Activated CD8-positive, alpha-beta T cell treated with anti-CD3 and anti-CD28 coated beads for 36 hours (primary cell): ENCODE measurements around the gene PLCG2. TPM values are rescaled to one million over a fixed set of nuclear protein-coding genes. Genes with fewer than 3 reads are reported as not detected.

Experiments used
- ATAC-seq: fragments of 200-7000 bp; cut with Tn5 transposase; one replicate; pipeline ENCODE4 v1.10.0; 2021; ENCODE audit warnings: mild to moderate bottlenecking, moderate library complexity
- CTCF ChIA-PET: fragments of 350-600 bp; sonication (Branson Sonifier 250); formaldehyde crosslinking; loops from one replicate; lab custom pipeline; 2021; ENCODE audit warnings: antibody characterized with exemption; lab: Charles Lee
- POLR2A ChIA-PET: fragments of 350-600 bp; sonication (Branson Sonifier 250); formaldehyde crosslinking; loops from one replicate; lab custom pipeline; 2021; ENCODE audit warnings: antibody characterized with exemption; lab: Charles Lee
- DNase-seq: peaks from one replicate; pipeline ENCODE4 v3.0.0-alpha.2; 2020
- H3K27ac Mint-ChIP-seq: one replicate; pipeline ENCODE4 v1.8.0; 2021; ENCODE audit warnings: mild to moderate bottlenecking, mixed read lengths
- H3K27me3 Mint-ChIP-seq: one replicate; pipeline ENCODE4 v1.8.0; 2021; ENCODE audit warnings: mixed read lengths
- H3K36me3 Mint-ChIP-seq: one replicate; pipeline ENCODE4 v1.8.0; 2021; ENCODE audit warnings: low read depth, mixed read lengths
- H3K4me1 Mint-ChIP-seq: one replicate; pipeline ENCODE4 v1.8.0; 2021; ENCODE audit warnings: low read depth, mixed read lengths
- H3K4me3 Mint-ChIP-seq: one replicate; pipeline ENCODE4 v1.8.0; 2021; ENCODE audit warnings: mild to moderate bottlenecking, moderate library complexity, mixed read lengths
- H3K9me3 Mint-ChIP-seq: one replicate; pipeline ENCODE4 v1.8.0; 2021; ENCODE audit warnings: mixed read lengths
- CTCF ChIP-seq: fragments of 200-600 bp; IDR thresholded peaks from one replicate; pipeline ENCODE4 v1.8.0; 2022; ENCODE audit warnings: antibody characterized with exemption, mild to moderate bottlenecking
- intact Hi-C: fragments of 100-400 bp; cut with micrococcal nuclease; formaldehyde crosslinking; loops from one replicate; pipeline ENCODE4 v1.10.0; 2022
- total RNA-seq, 2 experiments: library from RNA; stranded (reverse); gene quantifications; one replicate each; pipeline ENCODE4 v1.2.3, GENCODE V29; 2021

The PLCG2 gene
- total RNA-seq, 2 experiments from 2014 or later: 12.7 to 13.7 TPM

DNA sequence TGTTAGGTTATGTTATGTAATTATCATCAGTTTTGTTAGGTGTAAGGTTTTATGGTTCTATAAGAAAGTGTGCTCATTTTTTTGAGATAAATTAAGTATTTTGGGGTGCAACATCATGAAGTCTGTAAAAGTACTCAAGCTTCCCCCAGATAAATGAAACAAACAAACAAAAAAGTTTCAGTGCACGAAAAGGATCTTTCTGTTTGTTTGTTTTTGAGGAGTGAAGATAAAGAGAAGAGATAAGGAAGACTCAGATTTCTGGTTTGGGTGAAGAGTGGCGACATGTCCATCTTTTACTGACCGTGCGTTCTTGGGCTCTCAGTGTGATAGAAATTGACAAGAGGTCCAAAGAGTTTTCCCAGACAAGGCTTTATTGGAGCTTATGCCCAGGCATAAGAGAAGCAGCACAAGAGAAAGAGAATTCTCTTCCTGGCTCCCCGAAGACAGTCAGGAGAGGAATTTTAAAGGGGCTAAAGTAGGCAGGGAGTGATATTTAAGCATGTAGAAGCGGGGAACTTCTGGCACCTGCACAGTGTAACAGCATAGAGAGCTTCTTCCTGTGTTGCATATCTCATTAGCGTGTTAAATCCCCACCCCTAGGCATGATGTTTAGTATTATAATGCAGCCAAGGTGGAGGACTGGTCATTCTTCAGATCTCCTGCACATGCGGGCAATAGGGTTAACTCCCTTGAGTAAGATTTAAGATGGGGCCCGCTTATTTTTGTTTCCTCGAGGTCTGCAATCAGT, 71.3 kb downstream of the PLCG2 start:
- CTCF ChIA-PET: interaction anchor here (1.6 kb wide), 1 partner anchor 8 kb away, joined by 4 read pairs; no protein-coding TSS in a partner anchor

GRCh38 chr16:81852347-81852746, 73.3 kb downstream of the PLCG2 start:
- no peak overlapping the region for H3K4me3 Mint-ChIP-seq
- no peak overlapping the region for H3K27ac Mint-ChIP-seq
- ChIA-PET POLR2A (interaction anchor here (1.4 kb wide), 1 partner anchor 9 kb away, joined by 4 read pairs; no protein-coding TSS in a partner anchor), CTCF (no interaction called here)
- no peaks in the 10 kb centered on the region for H3K36me3 Mint-ChIP-seq
- no peaks in the 10 kb centered on the region for H3K27me3 Mint-ChIP-seq
- ATAC-seq: no peak
- DNase-seq: no peak
- intact Hi-C loops: no loop called here
- H3K9me3 Mint-ChIP-seq: no peaks in the 10 kb centered on the region
- no peaks in the 10 kb centered on the region for H3K4me1 Mint-ChIP-seq
- no peak for TF ChIP-seq CTCF

More for the DNA sequence above, 71.3 kb downstream of the PLCG2 start:
- H3K36me3 Mint-ChIP-seq: no peaks in the 10 kb centered on the region
- no peaks in the 10 kb centered on the region for H3K27me3 Mint-ChIP-seq
- POLR2A ChIA-PET: no interaction called here
- no peak for DNase-seq
- no peak overlapping the region for H3K27ac Mint-ChIP-seq
- no peak for ATAC-seq
- no peak overlapping the region for H3K4me3 Mint-ChIP-seq
- TF ChIP-seq CTCF: no peak
- no peaks in the 10 kb centered on the region for H3K4me1 Mint-ChIP-seq
- no peaks in the 10 kb centered on the region for H3K9me3 Mint-ChIP-seq
- intact Hi-C loops: no loop called here

DNA sequence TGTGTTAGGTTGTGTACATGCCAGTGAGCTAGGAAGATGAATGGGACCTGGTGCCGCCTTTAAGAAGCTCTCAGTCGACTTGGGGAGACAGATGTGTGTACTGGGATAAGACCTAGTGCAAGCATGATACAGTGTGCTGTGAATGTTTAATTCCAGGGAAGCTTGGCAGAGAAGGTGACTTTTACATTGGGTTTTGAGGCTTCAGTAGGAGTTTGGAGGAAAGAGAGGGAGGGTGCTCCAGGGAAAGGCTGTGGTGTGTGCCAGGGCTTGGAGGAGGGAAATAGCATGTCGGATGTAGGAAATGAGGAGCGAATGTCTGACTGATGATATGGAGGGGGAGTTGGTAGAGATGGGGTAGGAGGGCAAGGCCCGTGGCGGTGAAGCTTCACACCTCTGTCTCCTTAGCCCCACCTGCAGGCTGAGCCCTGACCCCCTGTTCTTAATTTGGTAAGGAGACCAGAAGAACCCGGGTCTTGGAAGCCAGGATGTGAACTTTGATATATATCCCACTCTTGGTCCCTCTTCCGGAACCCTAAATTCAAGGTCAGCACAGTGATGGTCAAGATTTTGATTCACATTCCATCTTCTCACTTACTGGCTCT, 76.6 kb downstream of the PLCG2 start:
- ChIA-PET POLR2A (no interaction called here), CTCF (interaction anchor here (1.1 to 2.6 kb wide), 3 partner anchors 18 to 34 kb away, joined by 3 to 10 read pairs (median 4); no protein-coding TSS in a partner anchor)
- H3K27me3 Mint-ChIP-seq: no peaks in the 10 kb centered on the region
- TF ChIP-seq CTCF: no peak
- H3K4me1 Mint-ChIP-seq: no peaks in the 10 kb centered on the region
- no peak overlapping the region for H3K4me3 Mint-ChIP-seq
- DNase-seq (no peak), ATAC-seq (no peak)
- no peaks in the 10 kb centered on the region for H3K9me3 Mint-ChIP-seq
- H3K27ac Mint-ChIP-seq: no peak overlapping the region
- H3K36me3 Mint-ChIP-seq: no peaks in the 10 kb centered on the region
- intact Hi-C loops: no loop called here

DNA sequence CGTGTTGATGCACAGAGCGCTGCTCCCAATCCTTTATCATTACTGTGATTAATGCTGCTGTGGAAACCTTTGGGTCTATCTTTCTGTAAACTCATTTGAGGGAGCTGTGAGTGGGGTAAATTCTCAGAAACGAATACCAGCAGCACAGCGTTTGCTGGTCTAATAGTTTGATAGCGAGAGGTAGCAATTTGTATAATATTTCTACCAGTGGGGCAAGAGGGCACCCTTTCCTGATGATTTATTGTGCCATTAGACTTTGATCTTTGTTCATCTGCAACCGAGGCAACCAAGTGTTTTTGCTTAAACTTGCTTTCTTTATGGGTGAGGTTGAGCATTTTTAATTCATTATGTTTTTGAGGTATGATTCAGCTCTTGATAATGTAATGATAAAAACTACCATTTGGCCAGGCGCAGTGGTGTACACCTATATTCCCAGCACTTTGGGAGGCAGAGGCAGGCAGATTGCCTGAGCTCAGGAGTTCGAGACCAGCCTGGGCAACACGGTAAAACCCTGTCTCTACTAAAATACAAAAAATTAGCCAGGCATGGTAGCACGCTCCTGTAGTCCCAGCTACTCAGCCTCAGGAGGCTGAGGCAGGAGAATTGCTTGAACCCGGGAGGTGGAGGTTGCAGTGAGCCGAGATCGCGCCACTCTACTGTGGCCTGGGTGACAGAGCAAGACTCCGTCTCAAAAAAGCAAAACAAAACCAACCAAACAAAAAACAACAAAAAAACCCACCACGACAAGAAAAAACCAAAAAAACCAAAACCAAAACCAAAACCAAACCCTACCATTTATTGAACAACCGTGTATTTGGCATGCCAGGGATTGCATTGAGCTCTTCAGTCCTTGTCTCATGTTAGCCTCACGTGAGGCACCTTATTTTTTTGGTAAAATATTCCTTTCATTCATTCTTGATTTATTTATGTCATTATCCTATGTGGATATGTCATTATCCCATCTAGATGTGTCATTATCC, 81.5 kb downstream of the PLCG2 start:
- ChIA-PET POLR2A (interaction anchor here (0.5 to 1.4 kb wide), 3 partner anchors 9 to 874 kb away, joined by 3 to 4 read pairs (median 4); no protein-coding TSS in a partner anchor), CTCF (interaction anchor here (0.7 to 1.8 kb wide), 4 partner anchors 13 to 43 kb away, joined by 3 to 9 read pairs (median 4); no protein-coding TSS in a partner anchor)
- intact Hi-C loops: no loop called here
- DNase-seq (no peak), ATAC-seq (no peak)
- Mint-ChIP-seq H3K36me3 (no peaks in the 10 kb centered on the region), H3K9me3 (no peaks in the 10 kb centered on the region), H3K27ac (no peak overlapping the region), H3K4me3 (no peak overlapping the region), H3K27me3 (no peaks in the 10 kb centered on the region), H3K4me1 (no peaks in the 10 kb centered on the region)
- TF ChIP-seq CTCF: no peak
